Tibial nerve (tissue), 3 donors: ENCODE data around the gene RBM20.

Experiments used
- CTCF ChIP-seq, 5 experiments: fragments of 200-600 bp in 3 of 5; fragments of 450-650 bp in 2 of 5; sonication (generic) in 3 of 5; IDR thresholded peaks; one replicate each; pipeline ENCODE4 v1.5.1; 2016 to 2019; ENCODE audit warnings: antibody characterized with exemption in 5 of 5, mild to moderate bottlenecking in 3 of 5, moderate library complexity in 2 of 5
- POLR2A ChIP-seq, 2 donors: fragments of 450-650 bp; IDR thresholded peaks; one replicate each; pipeline ENCODE4 v1.6.1; 2017; ENCODE audit warnings: antibody characterized with exemption in 2 of 2, mild to moderate bottlenecking in 2 of 2, moderate library complexity in 2 of 2

GRCh38 chr10:110824152-110824441, 180.0 kb downstream of the RBM20 start:
- TF ChIP-seq POLR2A (IDR thresholded peaks at IDR 0.05), result no peak
- TF ChIP-seq CTCF (IDR thresholded peaks at IDR 0.05), result no peak
